Ovary (tissue), 3 donors: ENCODE measurements around the gene CELF1.

Source experiments
- EP300 ChIP-seq: sonication (generic); formaldehyde crosslinking; IDR thresholded peaks from one replicate; pipeline ENCODE4 v1.6.1; 2017; ENCODE audit warnings: antibody characterized with exemption
- POLR2A ChIP-seq: fragments of 450-650 bp; IDR thresholded peaks from one replicate; pipeline ENCODE4 v1.6.1; 2017; ENCODE audit warnings: antibody characterized with exemption, mild to moderate bottlenecking, moderate library complexity
- TF ChIP-seq, protein P1 (sequence below), 3 donors: fragments of 450-650 bp in 2 of 3; fragments of 200-600 bp in 1 of 3; IDR thresholded peaks; one replicate each; pipeline versions ENCODE4 v1.5.1 to v1.8.0; 2016 to 2022; ENCODE audit warnings: antibody characterized with exemption in 3 of 3, mild to moderate bottlenecking in 1 of 3
- donor health status: DM: no; HTN: no; CAD: no.

DNA sequence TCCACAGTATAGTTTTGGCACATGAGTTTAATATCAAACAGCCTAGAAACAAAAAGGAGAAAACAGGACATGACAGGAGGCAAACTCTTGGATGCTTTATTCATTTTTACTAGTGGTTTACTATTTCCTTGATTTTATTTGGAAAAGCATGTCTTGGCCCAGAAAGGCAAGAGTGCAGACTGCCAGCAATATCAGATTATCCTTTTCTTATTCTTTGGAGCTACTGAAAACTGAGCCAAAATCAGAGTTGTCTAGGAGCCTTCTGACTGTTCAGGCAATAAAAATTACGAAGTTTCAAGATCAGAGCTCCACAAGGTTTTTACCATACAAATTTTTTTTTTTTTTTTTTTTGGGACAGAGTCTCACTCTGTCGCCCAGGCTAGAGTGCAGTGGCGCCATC, 16.0 kb downstream of the CELF1 start:
- no peak for TF ChIP-seq POLR2A
- TF ChIP-seq EP300: no peak
- TF ChIP-seq, protein P1, sequence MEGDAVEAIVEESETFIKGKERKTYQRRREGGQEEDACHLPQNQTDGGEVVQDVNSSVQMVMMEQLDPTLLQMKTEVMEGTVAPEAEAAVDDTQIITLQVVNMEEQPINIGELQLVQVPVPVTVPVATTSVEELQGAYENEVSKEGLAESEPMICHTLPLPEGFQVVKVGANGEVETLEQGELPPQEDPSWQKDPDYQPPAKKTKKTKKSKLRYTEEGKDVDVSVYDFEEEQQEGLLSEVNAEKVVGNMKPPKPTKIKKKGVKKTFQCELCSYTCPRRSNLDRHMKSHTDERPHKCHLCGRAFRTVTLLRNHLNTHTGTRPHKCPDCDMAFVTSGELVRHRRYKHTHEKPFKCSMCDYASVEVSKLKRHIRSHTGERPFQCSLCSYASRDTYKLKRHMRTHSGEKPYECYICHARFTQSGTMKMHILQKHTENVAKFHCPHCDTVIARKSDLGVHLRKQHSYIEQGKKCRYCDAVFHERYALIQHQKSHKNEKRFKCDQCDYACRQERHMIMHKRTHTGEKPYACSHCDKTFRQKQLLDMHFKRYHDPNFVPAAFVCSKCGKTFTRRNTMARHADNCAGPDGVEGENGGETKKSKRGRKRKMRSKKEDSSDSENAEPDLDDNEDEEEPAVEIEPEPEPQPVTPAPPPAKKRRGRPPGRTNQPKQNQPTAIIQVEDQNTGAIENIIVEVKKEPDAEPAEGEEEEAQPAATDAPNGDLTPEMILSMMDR (IDR thresholded peaks at IDR 0.05): no peak
